Thyroid gland (tissue), 4 donors: ENCODE data around the gene LCE1C.

ENCODE experiments used
- CTCF ChIP-seq, 6 experiments: fragments of 200-600 bp in 3 of 6; fragments of 450-650 bp in 3 of 6; sonication (generic) in 3 of 6; IDR thresholded peaks; one replicate each; pipeline ENCODE4 v1.5.1; 2016 to 2019; ENCODE audit warnings: antibody characterized with exemption in 6 of 6, mild to moderate bottlenecking in 2 of 6, inconsistent platforms in 1 of 6, moderate library complexity in 1 of 6
- POLR2A ChIP-seq, 2 donors: fragments of 450-650 bp; IDR thresholded peaks; one replicate each; pipeline ENCODE4 v1.6.1; 2017; ENCODE audit warnings: antibody characterized with exemption in 2 of 2, mild to moderate bottlenecking in 2 of 2, moderate library complexity in 1 of 2

DNA sequence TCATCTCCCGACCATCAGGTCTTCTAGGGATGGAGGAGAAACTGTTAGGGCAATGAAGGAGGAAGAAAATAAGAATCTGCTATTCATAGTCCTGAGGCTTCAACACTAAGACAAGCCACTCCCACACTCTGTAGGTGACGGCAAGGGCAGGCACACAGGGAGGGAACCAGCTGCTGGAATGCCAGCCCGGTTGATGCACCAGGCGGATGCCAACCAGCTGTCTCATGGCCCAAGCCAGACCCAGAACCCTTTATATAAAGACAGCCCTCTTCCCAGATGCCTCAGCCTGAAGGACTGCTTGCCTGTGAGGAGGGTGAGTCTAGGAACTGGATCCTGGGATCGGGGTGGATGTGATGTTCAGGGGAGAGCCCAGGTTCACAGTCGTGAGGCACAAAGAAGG lies 48.7 kb downstream of the LCE1C start, which contains the start of gene KPRP:
- TF ChIP-seq CTCF (IDR thresholded peaks at IDR 0.05) (no peak), POLR2A (IDR thresholded peaks at IDR 0.05) (no peak)
